Anterior cingulate cortex (tissue), 58 donors: ENCODE measurements around the gene UBE3B.
A peak's percentile ranks its signal among the peaks of the same experiment; 100 is the strongest.

Source experiments
- DNase-seq, 58 donors: peaks; one replicate each; lab custom pipeline; 2025; lab: John Stamatoyannopoulos, UW

UBE3B gene

GRCh38 chr12:109563291-109564284 is 86.2 kb downstream of the UBE3B start:
- no peak for DNase-seq

GRCh38 chr12:109566424-109566823 is 89.0 kb downstream of the UBE3B start:
- DNase-seq = no peak

DNA sequence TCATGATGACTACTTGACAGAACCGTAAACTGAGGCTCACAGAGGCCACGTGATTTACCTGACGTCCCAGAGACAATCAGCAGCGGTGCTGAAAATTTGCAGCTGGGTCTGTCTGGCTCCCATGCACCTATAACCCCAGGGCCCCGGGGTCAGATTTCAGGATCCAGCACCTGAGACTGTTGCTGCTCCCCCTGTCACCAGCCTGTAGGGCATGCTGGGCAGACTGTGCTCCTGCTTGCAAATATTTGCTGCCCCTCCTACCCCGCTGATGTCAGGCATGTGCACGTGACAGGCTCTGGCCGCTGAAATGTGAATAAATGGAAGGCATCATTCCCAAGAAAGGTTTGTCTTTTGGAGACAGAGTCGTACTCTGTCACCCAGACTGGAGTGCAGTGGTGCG is 89.9 kb downstream of the UBE3B start:
- no peak for DNase-seq

DNA sequence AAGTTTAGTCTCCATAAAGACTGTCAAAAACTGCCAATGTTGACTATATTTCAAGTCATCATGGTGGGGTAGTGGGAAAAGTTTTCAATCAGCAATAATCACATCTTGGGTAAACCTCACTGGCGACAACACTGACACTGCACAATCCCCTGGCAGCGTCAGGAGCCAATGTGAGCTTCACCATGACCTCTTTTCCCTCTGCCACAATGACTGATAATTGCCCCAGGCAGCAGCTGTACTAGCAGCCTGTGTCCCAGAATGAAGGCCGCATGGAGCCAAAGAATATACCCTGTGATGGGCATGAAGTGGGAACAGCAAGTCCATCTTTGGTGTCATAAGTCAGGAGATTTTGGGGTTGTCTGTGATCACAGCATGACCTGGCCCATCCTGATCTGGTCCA is 90.5 kb downstream of the UBE3B start:
- DNase-seq = no peak

DNA sequence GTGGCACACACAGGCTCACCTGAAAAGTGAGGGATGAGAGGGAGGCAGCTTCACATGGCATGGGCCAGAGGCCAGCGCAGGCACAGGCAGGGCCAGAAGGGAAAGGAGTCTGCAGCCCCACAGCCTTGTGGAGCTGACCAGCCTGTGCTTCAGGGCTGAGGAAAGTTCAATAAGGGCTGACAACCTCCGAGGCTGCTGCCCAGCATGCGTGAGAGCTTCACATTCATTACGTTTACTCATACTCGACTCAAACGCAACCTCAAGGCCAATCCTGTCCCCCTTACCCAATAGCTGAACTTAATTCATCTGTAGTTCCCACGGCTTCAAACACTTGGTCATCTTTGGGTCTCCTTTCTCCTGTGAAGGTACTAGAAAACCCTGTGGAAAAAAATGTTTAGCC is 91.1 kb downstream of the UBE3B start:
- DNase-seq = no peak

DNA sequence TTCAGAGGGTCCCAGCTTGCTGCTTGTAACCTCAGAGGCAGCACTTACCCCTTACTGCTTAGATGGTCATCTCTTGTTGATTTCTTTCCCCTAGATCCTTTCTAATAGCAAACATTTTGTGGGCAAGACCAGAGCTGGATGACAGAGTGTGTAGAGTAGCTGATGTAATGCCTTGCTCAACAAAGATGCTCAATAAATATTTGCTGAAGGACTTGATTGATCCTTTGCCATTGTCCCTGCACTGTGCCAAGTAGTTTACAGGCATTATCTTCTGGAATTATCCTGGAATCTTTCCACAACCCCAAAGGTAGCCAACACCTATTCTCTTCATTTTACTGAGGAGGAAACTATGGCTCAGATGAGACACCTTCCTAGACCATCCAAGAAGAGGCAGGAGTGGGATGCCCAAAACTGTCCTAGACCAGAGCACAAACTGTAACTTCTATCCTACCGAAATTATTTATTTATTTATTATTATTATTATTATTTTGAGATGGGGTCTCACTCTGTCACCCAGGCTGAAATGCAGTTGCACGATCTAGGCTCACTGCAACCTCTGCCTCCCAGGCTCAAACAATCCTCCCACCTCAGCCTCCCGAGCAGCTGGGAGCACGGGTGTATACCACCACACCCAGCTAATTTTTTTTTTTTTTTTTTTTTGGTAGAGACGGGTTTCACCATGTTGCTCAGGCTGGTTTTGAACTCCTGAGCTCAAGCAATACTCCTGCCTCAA is 94.5 kb downstream of the UBE3B start:
- DNase-seq = no peak

GRCh38 chr12:109572506-109572845 is 95.0 kb downstream of the UBE3B start:
- no peak for DNase-seq

DNA sequence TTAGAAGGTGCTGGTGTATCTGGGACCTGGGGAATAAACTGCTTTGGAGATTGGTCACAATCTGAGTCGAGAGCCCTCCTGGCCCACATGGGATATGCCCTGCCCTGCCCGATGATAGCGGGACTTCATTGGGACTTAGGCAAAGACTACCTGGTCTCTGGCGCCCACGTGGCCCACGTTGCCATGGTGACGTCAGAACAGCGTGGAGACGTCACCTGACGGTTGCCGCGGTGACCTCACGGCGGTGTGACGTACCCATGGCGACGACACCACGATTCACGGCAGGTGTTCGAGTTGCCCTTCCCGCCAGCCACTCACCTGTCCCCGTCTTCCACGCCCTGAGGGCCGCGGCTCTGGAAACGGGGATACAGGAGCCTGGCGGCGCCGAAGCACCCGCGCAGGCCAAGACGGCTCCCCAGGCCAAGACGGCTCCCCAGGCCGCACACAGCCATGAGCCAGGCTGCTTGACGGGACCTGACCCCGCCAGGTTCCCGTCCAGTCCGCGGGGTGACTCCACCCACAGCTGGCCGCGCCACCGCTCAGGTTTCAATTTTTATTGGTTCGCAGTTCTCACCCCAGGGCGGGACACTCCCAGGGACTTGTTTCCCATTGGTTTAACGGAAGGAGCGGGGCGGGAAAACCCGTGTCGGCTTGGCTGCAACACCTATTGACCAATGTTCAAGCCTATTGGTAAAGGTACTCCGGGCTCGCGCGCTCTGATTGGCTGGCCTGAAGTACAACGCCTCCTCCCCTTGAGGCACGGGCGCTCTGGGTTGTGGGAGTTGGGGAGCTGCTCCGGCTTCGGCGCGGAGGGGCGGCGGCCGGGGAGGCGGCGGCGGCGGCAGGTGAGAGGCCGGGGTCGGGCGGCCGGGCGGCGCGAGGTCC is 95.8 kb downstream of the UBE3B start, which contains the start of the genes MMAB and MVK:
MMAB (minus strand) TSS at position 476 of the 885 bp plus-strand sequence; CDS start at position 452, 24 bp downstream.
MVK (plus strand) TSS at position 766 of the 885 bp plus-strand sequence. CDS start 1,029 bp downstream, outside the sequence.
- DNase-seq = peak; percentile 87 to 100 (median 99)

GRCh38 chr12:109573914-109574244 is 96.4 kb downstream of the UBE3B start:
- no peak for DNase-seq

DNA sequence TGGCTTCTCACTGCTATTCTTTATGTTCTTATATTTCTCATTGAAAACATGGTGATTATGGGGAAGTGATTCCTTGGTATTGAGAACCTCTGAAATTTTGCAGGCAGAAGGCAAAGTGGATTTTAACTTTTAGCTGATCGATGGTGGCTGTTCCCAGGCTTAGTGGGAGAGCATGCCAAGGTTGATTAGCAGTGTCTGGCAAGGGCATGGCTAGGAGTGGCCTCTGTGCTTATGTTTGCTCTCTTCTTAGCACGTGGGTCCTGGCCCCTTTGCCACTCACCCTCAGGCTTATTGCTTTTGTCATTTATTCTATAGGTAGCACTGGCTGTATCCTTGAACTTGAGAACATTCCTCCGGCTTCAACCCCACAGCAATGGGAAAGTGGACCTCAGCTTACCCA is 98.2 kb downstream of the UBE3B start:
- DNase-seq = no peak

GRCh38 chr12:109577311-109577710 is 99.9 kb downstream of the UBE3B start:
- DNase-seq = no peak

DNA sequence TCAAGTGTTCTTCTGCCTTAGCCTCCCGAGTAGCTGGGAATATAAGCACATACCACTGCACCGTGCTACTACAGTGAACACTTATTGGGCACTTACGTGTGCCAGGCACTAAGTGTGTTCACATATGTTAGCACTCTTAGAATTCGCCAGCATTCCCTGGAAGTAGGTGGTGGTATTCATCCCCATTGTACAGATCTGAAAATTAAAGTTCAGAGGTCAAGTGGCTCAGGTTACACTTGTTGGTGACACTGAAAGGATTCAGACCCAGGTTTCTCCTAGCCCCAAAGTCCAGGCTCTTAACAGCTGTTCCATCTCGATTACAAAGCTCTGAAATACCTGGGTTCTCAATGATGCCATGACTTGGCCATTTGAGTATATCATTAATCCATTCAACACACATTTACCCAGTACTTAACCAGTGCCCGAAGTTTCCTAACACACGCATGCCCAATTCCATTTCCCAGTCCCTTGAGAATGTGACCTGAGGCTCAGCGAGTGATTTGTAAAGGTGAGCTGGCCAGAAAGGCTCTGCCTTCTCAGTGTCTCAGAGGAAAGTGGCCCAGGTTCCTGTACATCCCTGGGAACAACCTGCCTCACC is 101.0 kb downstream of the UBE3B start:
- DNase-seq = no peak

- no peak for DNase-seq
These were observed 102.2 kb downstream of the UBE3B start for GRCh38 chr12:109579639-109580038.

GRCh38 chr12:109580272-109580671 is 102.8 kb downstream of the UBE3B start:
- peak in 1 of 58 donors; percentile 15 for DNase-seq

DNA sequence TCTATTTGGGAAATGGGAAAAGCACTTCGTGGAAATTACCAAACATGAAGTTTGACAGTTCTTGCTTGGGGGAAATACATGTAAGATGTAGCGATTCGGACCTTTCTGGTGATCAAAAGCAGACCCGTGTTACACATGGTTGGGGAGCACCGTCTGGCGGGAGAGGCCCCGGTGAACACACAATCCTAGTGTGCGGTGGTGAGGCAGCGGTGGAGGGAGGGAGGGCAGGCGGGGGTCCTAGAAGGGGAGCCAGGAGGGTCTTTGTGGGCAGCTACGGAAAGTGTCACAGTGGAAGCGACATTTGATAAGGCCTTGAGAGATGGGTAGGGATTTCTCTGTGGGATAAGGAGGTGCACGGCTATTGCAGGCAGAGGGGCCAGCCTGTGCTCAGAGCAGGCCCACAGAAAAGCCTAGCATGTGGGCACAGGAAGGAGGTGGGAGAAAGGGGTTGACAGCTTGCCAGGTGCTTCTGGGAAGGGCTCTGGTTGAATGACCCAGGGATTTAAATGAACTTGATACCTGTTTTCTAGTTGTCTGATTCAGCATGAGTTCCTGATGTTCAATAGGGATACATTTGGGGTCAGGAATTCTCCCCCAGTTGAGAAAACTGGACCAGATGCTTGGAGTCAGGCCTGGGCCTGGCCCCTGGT is 103.4 kb downstream of the UBE3B start:
- DNase-seq = no peak

- no peak for DNase-seq
These were observed 103.9 kb downstream of the UBE3B start for GRCh38 chr12:109581334-109581691.

- DNase-seq = no peak
These were observed 104.4 kb downstream of the UBE3B start for GRCh38 chr12:109581856-109582255.

- DNase-seq = no peak
These were observed 105.2 kb downstream of the UBE3B start for GRCh38 chr12:109582636-109583035.

- no peak for DNase-seq
These were observed 106.3 kb downstream of the UBE3B start for GRCh38 chr12:109583733-109584132.
